ENCODE results near the gene SGCE.

The SGCE gene

DNA sequence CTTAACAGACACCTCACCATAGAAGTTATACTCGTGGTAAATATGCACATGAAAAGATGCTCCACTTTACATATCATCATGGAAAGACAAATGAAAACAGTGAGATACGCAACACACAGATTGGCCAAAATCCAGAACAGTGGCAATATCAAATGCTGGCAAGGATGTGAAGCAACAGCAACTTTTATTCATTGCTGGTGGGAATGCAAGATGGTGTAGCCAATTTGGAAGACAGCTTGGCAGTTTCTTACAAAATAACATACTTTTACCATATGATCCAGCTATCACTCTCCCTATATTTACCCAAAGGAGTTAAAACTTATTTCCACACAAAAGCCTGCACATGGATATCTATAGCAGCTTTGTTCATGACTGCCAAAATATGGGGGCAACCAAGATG is 46.4 kb downstream of the SGCE start:
- H3K4me2 ChIP-seq = no peak overlapping the region
- H3K9me3 ChIP-seq = no peaks in the 10 kb centered on the region
- no peaks in the 10 kb centered on the region for H3K27me3 ChIP-seq
- no peak overlapping the region for H3K27ac ChIP-seq
- H4K20me1 ChIP-seq = no peaks in the 10 kb centered on the region
- TF ChIP-seq Cebpa-rat (IDR thresholded peaks at IDR 0.05) = no peak
- no peak overlapping the region for H3K4me3 ChIP-seq
- H3K9ac ChIP-seq = no peak overlapping the region
- H3K4me1 ChIP-seq = no peaks in the 10 kb centered on the region
- H3K36me3 ChIP-seq = 0 out of 2 replicates have a peak, but pooled peaks cover 3% of the 10 kb centered on the region

DNA sequence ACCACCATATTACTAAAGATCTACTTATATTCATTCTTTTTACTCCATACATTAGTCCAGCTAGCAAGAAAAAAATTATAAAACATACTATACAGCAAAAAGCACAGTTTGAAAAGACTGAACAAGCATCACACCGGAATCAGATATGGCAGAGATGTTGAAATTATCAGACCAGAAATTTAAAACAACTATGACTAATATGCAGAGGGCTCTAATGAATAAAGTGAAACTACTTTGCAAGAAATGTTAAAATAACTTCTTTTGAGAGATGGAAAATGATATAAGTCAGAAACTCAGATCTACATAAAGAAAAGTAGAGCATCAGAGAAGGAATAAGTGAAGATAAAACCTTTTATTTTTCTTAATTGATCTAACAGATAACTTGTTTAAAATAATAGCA is 50.9 kb downstream of the SGCE start:
- no peaks in the 10 kb centered on the region for H3K36me3 ChIP-seq
- TF ChIP-seq Cebpa-rat (IDR thresholded peaks at IDR 0.05) = no peak
- H3K27ac ChIP-seq = no peak overlapping the region
- no peaks in the 10 kb centered on the region for H3K9me3 ChIP-seq
- no peaks in the 10 kb centered on the region for H3K27me3 ChIP-seq
- no peaks in the 10 kb centered on the region for H4K20me1 ChIP-seq
- no peak overlapping the region for H3K9ac ChIP-seq
- no peak overlapping the region for H3K4me2 ChIP-seq
- H3K4me1 ChIP-seq = no peaks in the 10 kb centered on the region
- no peak overlapping the region for H3K4me3 ChIP-seq

DNA sequence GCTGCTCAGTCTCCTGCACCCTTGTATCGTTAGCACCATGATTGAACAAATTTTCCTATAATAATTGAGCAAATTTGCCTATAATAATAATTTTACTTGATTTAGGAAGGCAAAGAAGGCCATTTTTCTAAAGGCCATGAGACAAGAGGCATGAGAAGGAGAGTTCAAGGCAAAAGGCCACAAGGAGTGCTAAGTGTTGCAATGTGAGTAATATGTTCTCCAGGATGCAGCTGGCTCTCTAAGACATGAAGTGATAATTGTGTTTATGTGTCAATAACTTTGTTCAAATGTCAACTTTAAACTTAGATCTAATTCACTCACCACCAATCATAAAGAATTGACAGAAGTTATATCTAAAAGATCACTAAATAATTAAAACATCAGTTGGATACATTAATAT is 53.8 kb downstream of the SGCE start:
- H4K20me1 ChIP-seq = no peaks in the 10 kb centered on the region
- H3K27me3 ChIP-seq = no peaks in the 10 kb centered on the region
- no peak overlapping the region for H3K4me2 ChIP-seq
- no peaks in the 10 kb centered on the region for H3K9me3 ChIP-seq
- TF ChIP-seq Cebpa-rat (IDR thresholded peaks at IDR 0.05) = no peak
- no peaks in the 10 kb centered on the region for H3K36me3 ChIP-seq
- no peak overlapping the region for H3K27ac ChIP-seq
- no peak overlapping the region for H3K9ac ChIP-seq
- H3K4me1 ChIP-seq = no peaks in the 10 kb centered on the region
- H3K4me3 ChIP-seq = no peak overlapping the region

DNA sequence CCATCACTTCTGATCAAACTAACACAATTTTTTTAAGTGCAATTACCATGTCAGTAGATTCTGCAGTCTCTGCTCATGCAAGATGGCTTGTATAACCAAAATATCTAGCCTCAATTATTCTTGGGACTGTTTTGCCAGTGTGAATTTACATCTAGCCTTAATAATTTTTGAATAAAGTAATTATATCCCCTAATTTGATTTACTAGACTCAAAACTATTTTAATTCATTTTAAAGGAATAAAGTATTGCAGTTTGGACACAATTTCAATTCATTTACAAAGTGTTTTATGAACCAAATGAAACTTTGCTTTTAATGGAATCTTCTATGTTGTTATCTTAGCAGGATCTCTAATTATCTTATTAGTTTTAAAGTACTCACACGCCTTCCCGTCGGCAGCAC is 55.7 kb downstream of the SGCE start:
- TF ChIP-seq Cebpa-rat (IDR thresholded peaks at IDR 0.05) = no peak
- Histone ChIP-seq H3K4me3 (no peak overlapping the region), H3K4me1 (no peaks in the 10 kb centered on the region), H3K9me3 (no peaks in the 10 kb centered on the region), H3K36me3 (no peaks in the 10 kb centered on the region), H3K4me2 (no peak overlapping the region), H3K27ac (no peak overlapping the region), H4K20me1 (no peaks in the 10 kb centered on the region), H3K27me3 (no peaks in the 10 kb centered on the region), H3K9ac (no peak overlapping the region)

GRCh38 chr7:94595717-94596116 is 60.2 kb downstream of the SGCE start:
- TF ChIP-seq Cebpa-rat (IDR thresholded peaks at IDR 0.05) = no peak
- no peaks in the 10 kb centered on the region for H4K20me1 ChIP-seq
- no peak overlapping the region for H3K9ac ChIP-seq
- no peaks in the 10 kb centered on the region for H3K27me3 ChIP-seq
- H3K9me3 ChIP-seq = no peaks in the 10 kb centered on the region
- H3K4me2 ChIP-seq = no peak overlapping the region
- no peaks in the 10 kb centered on the region for H3K4me1 ChIP-seq
- no peak overlapping the region for H3K4me3 ChIP-seq
- no peaks in the 10 kb centered on the region for H3K36me3 ChIP-seq
- no peak overlapping the region for H3K27ac ChIP-seq

DNA sequence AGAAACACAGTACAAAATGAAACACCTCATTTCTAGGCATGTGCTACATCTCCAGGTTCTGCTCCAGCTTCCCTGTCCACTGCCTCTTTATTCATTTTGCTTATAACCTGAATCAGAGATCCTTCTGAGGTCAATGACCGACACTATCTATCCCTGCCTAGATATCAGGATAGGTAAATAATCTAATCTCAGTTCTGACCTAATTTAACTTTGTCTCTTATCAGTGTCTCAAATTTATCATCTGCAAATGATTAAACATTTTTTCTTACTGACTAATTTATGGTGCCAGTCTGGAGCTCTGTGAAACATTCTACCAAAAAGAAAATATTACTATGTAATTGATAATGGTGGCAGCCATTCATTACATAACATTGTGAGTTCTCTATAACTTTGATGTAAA is 61.1 kb downstream of the SGCE start:
- no peak overlapping the region for H3K4me3 ChIP-seq
- H3K27ac ChIP-seq = no peak overlapping the region
- H3K9ac ChIP-seq = no peak overlapping the region
- H3K36me3 ChIP-seq = 0 out of 2 replicates have a peak, but pooled peaks cover under 1% of the 10 kb centered on the region
- H4K20me1 ChIP-seq = no peaks in the 10 kb centered on the region
- no peaks in the 10 kb centered on the region for H3K9me3 ChIP-seq
- no peak overlapping the region for H3K4me2 ChIP-seq
- H3K27me3 ChIP-seq = no peaks in the 10 kb centered on the region
- no peaks in the 10 kb centered on the region for H3K4me1 ChIP-seq
- TF ChIP-seq Cebpa-rat (IDR thresholded peaks at IDR 0.05) = no peak

DNA sequence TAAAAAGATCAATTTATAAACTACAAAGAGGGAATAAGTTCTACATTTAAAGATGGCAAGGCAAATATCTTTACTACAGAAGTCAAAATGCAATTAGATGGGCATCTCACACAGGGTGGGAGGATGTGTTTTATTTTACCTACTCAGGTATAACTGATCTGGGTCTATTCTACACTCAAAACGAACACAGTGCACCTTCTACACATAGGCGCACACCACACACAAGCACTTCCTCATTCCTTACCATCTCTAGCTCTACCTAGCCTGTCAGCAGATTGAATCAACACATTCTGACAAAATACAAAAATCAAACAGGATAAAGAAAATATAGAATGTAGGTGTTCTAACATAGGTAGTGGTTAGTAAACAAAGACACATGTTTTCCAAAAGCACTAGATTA is 64.8 kb downstream of the SGCE start:
- H3K9ac ChIP-seq = no peak overlapping the region
- H4K20me1 ChIP-seq = no peaks in the 10 kb centered on the region
- H3K4me1 ChIP-seq = no peaks in the 10 kb centered on the region
- no peaks in the 10 kb centered on the region for H3K9me3 ChIP-seq
- H3K27me3 ChIP-seq = no peaks in the 10 kb centered on the region
- H3K36me3 ChIP-seq = peaks cover 14% of the 10 kb centered on the region; the same call in 1 of the 2 replicates
- no peak overlapping the region for H3K4me3 ChIP-seq
- no peak overlapping the region for H3K4me2 ChIP-seq
- no peak overlapping the region for H3K27ac ChIP-seq
- TF ChIP-seq Cebpa-rat (IDR thresholded peaks at IDR 0.05) = no peak

DNA sequence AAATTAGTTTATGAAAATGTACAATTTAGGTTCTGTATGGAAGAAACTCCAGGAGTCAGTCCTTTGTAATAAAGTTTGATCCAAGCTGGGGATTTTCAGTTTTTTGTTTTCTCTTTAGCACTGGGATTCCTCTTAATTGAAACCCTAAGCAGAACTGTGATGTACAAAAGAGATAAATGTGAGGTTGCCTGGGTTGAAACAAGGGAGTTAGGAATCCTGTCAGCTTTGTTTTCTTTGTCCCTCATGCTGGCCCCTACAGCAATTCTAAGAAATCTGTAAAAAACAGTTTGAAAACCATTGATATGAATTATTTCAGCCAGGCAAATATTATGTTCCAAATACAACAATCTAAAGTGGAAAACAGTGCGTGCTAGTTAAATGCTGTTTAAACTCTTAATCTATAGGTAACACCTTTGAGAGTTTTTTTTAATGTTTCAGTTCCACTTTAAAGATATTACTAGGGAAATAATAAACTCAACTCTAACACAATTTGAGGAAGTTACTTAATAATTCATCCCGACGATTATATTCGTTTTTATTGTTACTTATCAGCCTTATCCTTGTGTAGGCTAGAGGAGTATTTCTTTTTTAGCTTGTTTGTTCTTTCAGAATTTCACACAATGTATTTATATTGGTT is 65.3 kb downstream of the SGCE start:
- peaks cover 14% of the 10 kb centered on the region; the same call in 1 of the 2 replicates for H3K36me3 ChIP-seq
- no peak overlapping the region for H3K4me2 ChIP-seq
- no peaks in the 10 kb centered on the region for H3K9me3 ChIP-seq
- no peak overlapping the region for H3K27ac ChIP-seq
- H4K20me1 ChIP-seq = no peaks in the 10 kb centered on the region
- H3K27me3 ChIP-seq = no peaks in the 10 kb centered on the region
- no peak overlapping the region for H3K9ac ChIP-seq
- H3K4me1 ChIP-seq = no peaks in the 10 kb centered on the region
- TF ChIP-seq Cebpa-rat (IDR thresholded peaks at IDR 0.05) = no peak
- H3K4me3 ChIP-seq = no peak overlapping the region

DNA sequence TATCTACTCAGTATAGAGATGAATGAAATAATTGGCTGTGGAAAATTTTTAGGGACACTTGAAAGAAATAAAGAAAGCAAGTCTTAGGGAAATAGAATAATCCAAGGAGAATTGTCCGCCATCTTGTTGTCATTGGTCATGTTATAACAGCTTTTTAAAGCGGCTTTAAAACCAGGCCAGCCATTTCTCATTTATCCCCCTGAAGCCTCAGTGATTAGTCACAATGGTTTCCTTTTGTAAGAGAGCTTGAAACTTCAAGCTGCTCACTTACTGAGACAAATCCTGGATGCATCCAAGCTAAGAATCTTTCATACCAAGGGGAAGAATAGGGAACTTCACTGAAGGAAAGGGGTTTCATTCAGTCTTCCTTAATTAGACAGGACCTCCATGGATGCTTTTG is 67.9 kb downstream of the SGCE start:
- Histone ChIP-seq H3K9me3 (no peaks in the 10 kb centered on the region), H3K27me3 (no peaks in the 10 kb centered on the region), H3K4me2 (no peak overlapping the region), H3K36me3 (peaks cover 24% of the 10 kb centered on the region; the same call in 1 of the 2 replicates), H3K27ac (no peak overlapping the region), H3K4me1 (no peaks in the 10 kb centered on the region), H3K9ac (no peak overlapping the region), H4K20me1 (no peaks in the 10 kb centered on the region), H3K4me3 (no peak overlapping the region)
- no peak for TF ChIP-seq Cebpa-rat (IDR thresholded peaks at IDR 0.05)

- no peak overlapping the region for H3K4me2 ChIP-seq
- no peak overlapping the region for H3K27ac ChIP-seq
- H3K4me3 ChIP-seq = no peak overlapping the region
- H4K20me1 ChIP-seq = no peaks in the 10 kb centered on the region
- TF ChIP-seq Cebpa-rat (IDR thresholded peaks at IDR 0.05) = no peak
- no peak overlapping the region for H3K9ac ChIP-seq
- peaks cover 29% of the 10 kb centered on the region for H3K36me3 ChIP-seq
- H3K27me3 ChIP-seq = no peaks in the 10 kb centered on the region
- H3K4me1 ChIP-seq = no peaks in the 10 kb centered on the region
- no peaks in the 10 kb centered on the region for H3K9me3 ChIP-seq
Measured at GRCh38 chr7:94584113-94584512, 71.8 kb downstream of the SGCE start.

DNA sequence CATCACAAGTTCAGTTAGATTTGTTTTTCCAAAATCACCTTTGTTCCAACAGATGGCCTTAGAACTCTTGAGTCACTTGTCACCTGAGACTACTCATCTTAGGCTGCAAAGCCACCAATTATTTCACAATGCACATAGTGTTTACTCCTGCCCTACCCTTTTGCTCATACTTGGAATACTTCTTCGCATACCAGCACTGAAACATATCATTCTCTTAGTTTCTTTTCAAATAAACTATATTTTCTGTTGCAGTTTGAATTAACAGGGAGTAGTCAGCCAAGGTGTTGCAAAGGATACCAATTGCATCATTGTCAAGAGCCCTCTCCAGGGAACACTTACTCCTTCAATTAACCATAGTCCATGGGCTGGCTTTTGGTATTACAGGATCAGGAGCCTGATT is 75.3 kb downstream of the SGCE start:
- no peaks in the 10 kb centered on the region for H3K4me1 ChIP-seq
- H3K27me3 ChIP-seq = no peaks in the 10 kb centered on the region
- no peak overlapping the region for H3K4me3 ChIP-seq
- TF ChIP-seq Cebpa-rat (IDR thresholded peaks at IDR 0.05) = no peak
- no peak overlapping the region for H3K27ac ChIP-seq
- no peaks in the 10 kb centered on the region for H4K20me1 ChIP-seq
- H3K9ac ChIP-seq = no peak overlapping the region
- H3K9me3 ChIP-seq = peaks cover 10% of the 10 kb centered on the region
- peaks cover 46% of the 10 kb centered on the region for H3K36me3 ChIP-seq
- no peak overlapping the region for H3K4me2 ChIP-seq
